Vagina (tissue), 2 donors: ENCODE results near the gene GTF2IRD1. TPM values are rescaled to one million over a fixed set of nuclear protein-coding genes. Genes with fewer than 3 reads are reported as not detected.

ENCODE experiments used
- DNase-seq, 2 donors: peaks; one replicate each; pipeline ENCODE4 v3.0.0-alpha.2; 2017; ENCODE audit errors: extremely low spot score in 2 of 2
- H3K27ac ChIP-seq: fragments of 200-600 bp; sonication (generic); one replicate; pipeline ENCODE4 v1.5.1; 2019
- H3K27me3 ChIP-seq: fragments of 200-600 bp; sonication (generic); one replicate; pipeline ENCODE4 v1.5.1; 2019
- H3K36me3 ChIP-seq, 2 donors: fragments of 200-600 bp; sonication (generic); one replicate each; pipeline ENCODE4 v1.5.1; 2017 to 2019
- H3K4me1 ChIP-seq: fragments of 200-600 bp; sonication (generic); one replicate; pipeline ENCODE4 v1.5.1; 2019
- H3K4me3 ChIP-seq, 2 donors: fragments of 200-600 bp; sonication (generic); 1 replicate in 1 of 2; 2 replicates in 1 of 2; pipeline ENCODE4 v1.5.1; 2016 to 2019
- H3K9me3 ChIP-seq: fragments of 200-600 bp; sonication (generic); one replicate; pipeline ENCODE4 v1.5.1; 2019
- CTCF ChIP-seq, 3 experiments: fragments of 450-650 bp in 2 of 3; fragments of 200-600 bp in 1 of 3; sonication (generic) in 1 of 3; IDR thresholded peaks; one replicate each; pipeline ENCODE4 v1.5.1; 2017 to 2019; ENCODE audit warnings: antibody characterized with exemption in 3 of 3, mild to moderate bottlenecking in 2 of 3, moderate library complexity in 2 of 3
- POLR2A ChIP-seq, 2 donors: fragments of 450-650 bp; IDR thresholded peaks; one replicate each; pipeline ENCODE4 v1.6.1; 2017; ENCODE audit warnings: antibody characterized with exemption in 2 of 2, mild to moderate bottlenecking in 2 of 2, moderate library complexity in 2 of 2
- POLR2AphosphoS5 ChIP-seq, 2 donors: sonication (generic); formaldehyde crosslinking; IDR thresholded peaks; one replicate each; pipeline ENCODE4 v1.9.0; 2017; ENCODE audit warnings: antibody characterized with exemption in 2 of 2, mild to moderate bottlenecking in 2 of 2, low read depth in 1 of 2; ENCODE audit not compliant: insufficient read depth in 1 of 2
- intact Hi-C: fragments of 100-400 bp; cut with DNase I; formaldehyde crosslinking; loops from one replicate; pipeline ENCODE4 v1.15.1; 2023
- total RNA-seq: library from RNA; depleted of rRNA; stranded (reverse); fragments of >200 nt; gene quantifications from one replicate; pipeline ENCODE4 v1.2.3, GENCODE V29; 2016

Gene GTF2IRD1
- total RNA-seq, 1 donor from 2014 or later, result 33.6 TPM

DNA sequence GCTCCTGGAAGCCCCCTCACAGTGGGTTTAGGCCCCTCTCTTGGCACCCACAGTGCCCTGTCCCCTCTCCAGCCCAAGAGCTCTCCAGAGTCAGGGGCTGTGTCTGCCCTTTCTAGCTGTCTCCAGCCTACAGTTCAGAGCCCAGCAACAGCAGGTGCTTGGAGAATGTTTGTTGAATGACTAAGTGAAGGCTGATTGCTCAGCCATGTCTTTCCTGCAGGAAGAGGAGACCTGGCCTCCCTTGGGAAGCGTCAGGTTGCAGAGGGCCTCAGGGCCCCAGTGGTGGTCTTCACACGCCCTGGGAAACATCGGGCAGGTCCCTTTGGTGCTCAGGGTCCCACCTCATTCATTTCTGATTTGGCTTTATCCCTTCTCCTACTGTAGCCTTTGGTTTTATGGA lies 62.5 kb downstream of the GTF2IRD1 start:
- H3K4me1 ChIP-seq, result no peaks in the 10 kb centered on the region
- no peak overlapping the region for H3K4me3 ChIP-seq
- intact Hi-C loops, result no loop called here
- no peak for TF ChIP-seq POLR2A (IDR thresholded peaks at IDR 0.05)
- TF ChIP-seq POLR2AphosphoS5 (IDR thresholded peaks at IDR 0.05; ENCODE audit: insufficient read depth in 1 of 2, low read depth in 1 of 2), result no peak
- TF ChIP-seq CTCF (IDR thresholded peaks at IDR 0.05), result no peak
- H3K27me3 ChIP-seq, result no peaks in the 10 kb centered on the region
- H3K9me3 ChIP-seq, result no peaks in the 10 kb centered on the region
- peaks cover 0 to 40% of the 10 kb centered on the region in 2 donors for H3K36me3 ChIP-seq
- no peak overlapping the region for H3K27ac ChIP-seq
- no peak for DNase-seq

DNA sequence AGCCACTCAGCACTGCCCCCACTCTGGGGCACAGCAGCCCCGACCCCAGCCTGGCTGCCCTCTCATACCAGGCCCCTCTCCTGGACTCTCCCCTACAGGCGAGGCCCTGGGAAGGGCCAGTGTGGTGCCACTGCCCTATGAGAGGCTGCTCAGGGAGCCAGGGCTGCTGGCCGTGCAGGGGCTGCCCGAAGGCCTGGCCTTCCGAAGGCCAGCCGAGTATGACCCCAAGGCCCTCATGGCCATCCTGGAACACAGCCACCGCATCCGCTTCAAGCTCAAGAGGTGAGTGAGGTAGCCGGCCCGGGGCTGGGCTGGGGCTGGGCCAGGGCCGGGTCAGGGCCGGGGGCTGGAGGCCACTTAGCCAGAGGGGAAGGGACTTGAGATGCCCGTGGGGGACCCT lies 64.3 kb downstream of the GTF2IRD1 start:
- intact Hi-C loops, result no loop called here
- Histone ChIP-seq H3K27ac (no peak overlapping the region), H3K9me3 (no peaks in the 10 kb centered on the region), H3K36me3 (peaks cover 0 to 52% of the 10 kb centered on the region in 2 donors), H3K27me3 (no peaks in the 10 kb centered on the region), H3K4me1 (no peaks in the 10 kb centered on the region), H3K4me3 (no peak overlapping the region)
- TF ChIP-seq POLR2AphosphoS5 (IDR thresholded peaks at IDR 0.05; ENCODE audit: insufficient read depth in 1 of 2, low read depth in 1 of 2) (no peak), CTCF (IDR thresholded peaks at IDR 0.05) (no peak), POLR2A (IDR thresholded peaks at IDR 0.05) (no peak)
- no peak for DNase-seq

DNA sequence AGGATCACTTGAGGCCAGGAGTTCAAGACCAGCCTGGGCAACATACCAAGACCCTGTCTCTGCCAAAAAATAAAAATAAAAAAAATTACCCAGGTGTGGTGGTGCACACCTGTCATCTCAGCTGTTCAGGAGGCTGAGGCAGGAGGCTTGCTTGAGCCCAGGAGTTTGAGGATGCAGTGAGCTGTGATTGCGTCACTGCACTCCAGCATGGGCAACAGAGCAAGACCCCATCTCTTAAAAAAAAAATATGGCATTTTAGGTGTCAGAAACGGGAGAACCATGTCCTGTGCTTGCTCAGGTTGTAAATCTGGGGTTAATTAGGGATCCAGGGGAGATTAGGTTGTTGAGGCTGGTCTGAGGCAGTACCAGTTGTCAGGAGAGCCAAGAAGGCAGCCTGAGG lies 64.9 kb downstream of the GTF2IRD1 start:
- no peaks in the 10 kb centered on the region for H3K27me3 ChIP-seq
- no peaks in the 10 kb centered on the region for H3K9me3 ChIP-seq
- no peak overlapping the region for H3K4me3 ChIP-seq
- H3K27ac ChIP-seq, result no peak overlapping the region
- no peak for TF ChIP-seq POLR2AphosphoS5 (IDR thresholded peaks at IDR 0.05; ENCODE audit: insufficient read depth in 1 of 2, low read depth in 1 of 2)
- TF ChIP-seq POLR2A (IDR thresholded peaks at IDR 0.05), result no peak
- TF ChIP-seq CTCF (IDR thresholded peaks at IDR 0.05), result no peak
- peaks cover 0 to 52% of the 10 kb centered on the region in 2 donors for H3K36me3 ChIP-seq
- intact Hi-C loops, result no loop called here
- no peaks in the 10 kb centered on the region for H3K4me1 ChIP-seq
- DNase-seq, result no peak

DNA sequence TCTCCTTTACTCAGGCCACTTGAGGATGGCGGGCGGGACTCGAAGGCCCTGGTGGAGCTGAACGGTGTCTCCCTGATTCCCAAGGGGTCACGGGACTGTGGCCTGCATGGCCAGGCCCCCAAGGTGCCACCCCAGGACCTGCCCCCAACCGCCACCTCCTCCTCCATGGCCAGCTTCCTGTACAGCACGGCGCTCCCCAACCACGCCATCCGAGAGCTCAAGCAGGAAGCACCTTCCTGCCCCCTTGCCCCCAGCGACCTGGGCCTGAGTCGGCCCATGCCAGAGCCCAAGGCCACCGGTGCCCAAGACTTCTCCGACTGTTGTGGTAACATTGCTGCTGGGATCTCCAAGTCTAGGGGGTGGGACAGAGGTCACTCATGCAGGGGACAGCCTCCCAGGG lies 65.7 kb downstream of the GTF2IRD1 start:
- H3K4me1 ChIP-seq, result no peaks in the 10 kb centered on the region
- H3K9me3 ChIP-seq, result no peaks in the 10 kb centered on the region
- no peak overlapping the region for H3K27ac ChIP-seq
- H3K4me3 ChIP-seq, result no peak overlapping the region
- no peak for DNase-seq
- intact Hi-C loops, result no loop called here
- no peaks in the 10 kb centered on the region for H3K27me3 ChIP-seq
- H3K36me3 ChIP-seq, result peaks cover 0 to 46% of the 10 kb centered on the region in 2 donors
- TF ChIP-seq CTCF (IDR thresholded peaks at IDR 0.05), result no peak
- TF ChIP-seq POLR2A (IDR thresholded peaks at IDR 0.05), result no peak
- no peak for TF ChIP-seq POLR2AphosphoS5 (IDR thresholded peaks at IDR 0.05; ENCODE audit: insufficient read depth in 1 of 2, low read depth in 1 of 2)

DNA sequence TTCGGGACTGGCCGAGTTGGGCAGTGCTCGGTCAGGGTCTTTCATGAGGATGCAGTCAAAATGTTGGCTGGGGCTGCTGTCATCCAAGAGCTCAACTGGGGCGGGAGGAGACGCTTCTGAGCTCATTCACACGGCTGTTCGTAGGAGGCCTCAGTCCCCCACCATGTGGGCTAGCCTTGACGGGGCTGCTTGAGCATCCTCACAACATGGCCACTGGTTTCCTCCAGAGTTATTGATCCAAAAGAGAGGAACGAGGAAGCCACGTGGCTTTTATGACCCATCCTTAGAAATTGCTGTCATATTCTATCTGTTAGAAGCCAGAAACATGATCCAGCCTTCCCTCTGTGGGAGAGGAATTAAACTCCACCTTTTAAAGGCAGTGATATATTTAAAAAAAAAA lies 68.1 kb downstream of the GTF2IRD1 start:
- no peak overlapping the region for H3K27ac ChIP-seq
- H3K4me3 ChIP-seq, result no peak overlapping the region
- intact Hi-C loops, result no loop called here
- peaks cover 11% of the 10 kb centered on the region for H3K4me1 ChIP-seq
- peaks cover 0 to 32% of the 10 kb centered on the region in 2 donors for H3K36me3 ChIP-seq
- no peaks in the 10 kb centered on the region for H3K27me3 ChIP-seq
- TF ChIP-seq POLR2A (IDR thresholded peaks at IDR 0.05) (no peak), POLR2AphosphoS5 (IDR thresholded peaks at IDR 0.05; ENCODE audit: insufficient read depth in 1 of 2, low read depth in 1 of 2) (no peak), CTCF (IDR thresholded peaks at IDR 0.05) (no peak)
- DNase-seq, result no peak
- no peaks in the 10 kb centered on the region for H3K9me3 ChIP-seq
